Heart left ventricle (tissue), 13 donors: Measurements from ENCODE around the gene DNAH3.
"Not testable (repeated sequence)": the region's sequence is repeated elsewhere in the genome, so short reads cannot be mapped to it uniquely, and the experiment has no call there.

Source experiments
- CTCF ChIP-seq, 12 donors: fragments of 200-600 bp; sonication (generic) in 4 of 12; IDR thresholded peaks; one replicate each; pipeline versions ENCODE4 v1.5.0 to v1.8.0; 2018 to 2022; ENCODE audit warnings: antibody characterized with exemption in 12 of 12, mild to moderate bottlenecking in 5 of 12
- POLR2A ChIP-seq, 2 donors: fragments of 450-650 bp; IDR thresholded peaks; one replicate each; pipeline ENCODE4 v1.6.1; 2017; ENCODE audit warnings: antibody characterized with exemption in 2 of 2, mild to moderate bottlenecking in 2 of 2, moderate library complexity in 2 of 2
- donor health status: ischemic (EF 13 %, LVEDD 7.1; RV severe dilation, severe dysfunction).
- donor health status: DM: no; HTN: yes; CAD: no.
- donor health status: DM: no; HTN: no; CAD: no.
- donor health status: ischemic (EF 25% LVEDD 6.9; RV normal size, moderate dysfunction).
- donor health status: ischemic (EF 25% LVEDD 5.7; RV mildly dilated, moderate dysfunction).
- donor health status: ischemic (EF 35%, LVEDD 5.7; RV mildly dilated, moderate dysfunction).
- donor health status: nonischemic (EF 11% LVEDD 7.7; RV severe dilation, severe dysfunction).
- donor health status: DM: yes; HTN: yes; CAD: no.
- donor health status: PGD.
- donor health status: ischemic (EF 29% LVEDD 5.4; RV normal size, mild dysfunction).
- donor health status: nonischemic (EF 23%, LVEDD 6.1; RV moderate dilation, normal function).

- TF ChIP-seq CTCF, POLR2A (IDR thresholded peaks at IDR 0.05): not testable (repeated sequence)
Measured at GRCh38 chr16:21195330-21195729, 44.7 kb upstream of the DNAH3 start.
